ENCODE data around the gene TMEM185A. TPM values are rescaled to one million over a fixed set of nuclear protein-coding genes. Genes with fewer than 3 reads are reported as not detected.

The TMEM185A gene
- total RNA-seq, 2 donors from 2014 or later: 18.4 to 53.2 TPM

- TF ChIP-seq POLR2AphosphoS5 (IDR thresholded peaks at IDR 0.05) (no peak), POLR2A (IDR thresholded peaks at IDR 0.05) (no peak), CTCF (IDR thresholded peaks at IDR 0.05) (no peak)
- no peak for DNase-seq (ENCODE audit: low spot score)
- no peak overlapping the region for H3K4me3 ChIP-seq
- H3K4me1 ChIP-seq (replicated peaks): no peaks in the 10 kb centered on the region
- intact Hi-C loops (cut with DNase I): no loop called here
- no peaks in the 10 kb centered on the region for H3K9me3 ChIP-seq
- WGBS: 94% methylated on average over 5 of the region's 5 CpGs
- H3K27me3 ChIP-seq (replicated peaks; ENCODE audit: insufficient read depth): no peaks in the 10 kb centered on the region
- no peak overlapping the region for H3K27ac ChIP-seq
- no peaks in the 10 kb centered on the region for H3K36me3 ChIP-seq
Observed at GRCh38 chrX:149650162-149650561, 18.6 kb upstream of the TMEM185A start.

- Histone ChIP-seq H3K27ac (no peak overlapping the region), H3K27me3 (replicated peaks; ENCODE audit: insufficient read depth) (no peaks in the 10 kb centered on the region), H3K36me3 (no peaks in the 10 kb centered on the region), H3K9me3 (no peaks in the 10 kb centered on the region), H3K4me1 (replicated peaks) (no peaks in the 10 kb centered on the region), H3K4me3 (no peak overlapping the region)
- DNase-seq (ENCODE audit: low spot score): no peak
- TF ChIP-seq POLR2A (IDR thresholded peaks at IDR 0.05): no peak
- TF ChIP-seq CTCF (IDR thresholded peaks at IDR 0.05): no peak
- no peak for TF ChIP-seq POLR2AphosphoS5 (IDR thresholded peaks at IDR 0.05)
- WGBS: 75% methylated on average over 1 of the region's 1 CpG
- intact Hi-C loops (cut with DNase I): no loop called here
Observed at GRCh38 chrX:149648932-149649331, 17.3 kb upstream of the TMEM185A start.

- no peak for TF ChIP-seq POLR2A (IDR thresholded peaks at IDR 0.05)
- no peak for TF ChIP-seq POLR2AphosphoS5 (IDR thresholded peaks at IDR 0.05)
- no peak for TF ChIP-seq CTCF (IDR thresholded peaks at IDR 0.05)
- Histone ChIP-seq H3K27ac (no peak overlapping the region), H3K4me1 (replicated peaks) (no peaks in the 10 kb centered on the region), H3K9me3 (no peaks in the 10 kb centered on the region), H3K27me3 (replicated peaks; ENCODE audit: insufficient read depth) (no peaks in the 10 kb centered on the region), H3K36me3 (no peaks in the 10 kb centered on the region), H3K4me3 (no peak overlapping the region)
- 90% methylated on average over 2 of the region's 6 CpGs for WGBS
- intact Hi-C loops (cut with DNase I): no loop called here
- no peak for DNase-seq (ENCODE audit: low spot score)
Observed at GRCh38 chrX:149647505-149647904, 15.9 kb upstream of the TMEM185A start.

GRCh38 chrX:149643496-149643895 is 11.9 kb upstream of the TMEM185A start:
- intact Hi-C loops (cut with DNase I): no loop called here
- no peak overlapping the region for H3K4me3 ChIP-seq
- no peak overlapping the region for H3K27ac ChIP-seq
- no peaks in the 10 kb centered on the region for H3K4me1 ChIP-seq (replicated peaks)
- no peaks in the 10 kb centered on the region for H3K9me3 ChIP-seq
- H3K36me3 ChIP-seq: no peaks in the 10 kb centered on the region
- no peaks in the 10 kb centered on the region for H3K27me3 ChIP-seq (replicated peaks; ENCODE audit: insufficient read depth)
- DNase-seq (ENCODE audit: low spot score): no peak
- TF ChIP-seq CTCF (IDR thresholded peaks at IDR 0.05): no peak
- no peak for TF ChIP-seq POLR2AphosphoS5 (IDR thresholded peaks at IDR 0.05)
- TF ChIP-seq POLR2A (IDR thresholded peaks at IDR 0.05): no peak
- 62% methylated on average over 4 of the region's 4 CpGs for WGBS

GRCh38 chrX:149641835-149642234 is 10.2 kb upstream of the TMEM185A start:
- no peaks in the 10 kb centered on the region for H3K36me3 ChIP-seq
- TF ChIP-seq POLR2A (IDR thresholded peaks at IDR 0.05): no peak
- no peak for TF ChIP-seq POLR2AphosphoS5 (IDR thresholded peaks at IDR 0.05)
- no peak for TF ChIP-seq CTCF (IDR thresholded peaks at IDR 0.05)
- intact Hi-C loops (cut with DNase I): no loop called here

More at GRCh38 chrX:149641835-149642234, 10.2 kb upstream of the TMEM185A start:
- Histone ChIP-seq H3K4me3 (no peak overlapping the region), H3K4me1 (replicated peaks) (no peaks in the 10 kb centered on the region), H3K9me3 (no peaks in the 10 kb centered on the region), H3K27ac (no peak overlapping the region), H3K27me3 (replicated peaks; ENCODE audit: insufficient read depth) (no peaks in the 10 kb centered on the region)
- no peak for DNase-seq (ENCODE audit: low spot score)
- 10% methylated on average over 2 of the region's 2 CpGs for WGBS

Measured in prostate gland (tissue), 2 donors.